Spleen (tissue), 7 donors: ENCODE results near the gene SARS2.

Source experiments
- POLR2A ChIP-seq, 3 donors: fragments of 450-650 bp; IDR thresholded peaks; one replicate each; pipeline ENCODE4 v1.5.1; 2017; ENCODE audit warnings: antibody characterized with exemption in 3 of 3, mild to moderate bottlenecking in 1 of 3
- POLR2AphosphoS5 ChIP-seq, 3 donors: sonication (generic); formaldehyde crosslinking; IDR thresholded peaks; one replicate each; pipeline ENCODE4 v1.5.1; 2017; ENCODE audit warnings: antibody characterized with exemption in 3 of 3
- TF ChIP-seq, protein P1 (sequence below), 11 experiments: fragments of 200-600 bp in 7 of 11; fragments of 450-650 bp in 4 of 11; sonication (generic) in 4 of 11; IDR thresholded peaks in 8 of 11; conservative IDR thresholded peaks in 3 of 11; 1 replicate in 7 of 11; 2 replicates in 4 of 11; pipeline versions ENCODE4 v1.4.0 to v1.8.0; 2016 to 2021; ENCODE audit warnings: antibody characterized with exemption in 11 of 11, inconsistent platforms in 4 of 11, mild to moderate bottlenecking in 1 of 11
- donor health status: DM: no; HTN: no; CAD: no; lungs with moderate emphysema.
- donor health status: DM: no; HTN: no; CAD: no.
- donor health status: DM: no; HTN: no; CAD: no.

DNA sequence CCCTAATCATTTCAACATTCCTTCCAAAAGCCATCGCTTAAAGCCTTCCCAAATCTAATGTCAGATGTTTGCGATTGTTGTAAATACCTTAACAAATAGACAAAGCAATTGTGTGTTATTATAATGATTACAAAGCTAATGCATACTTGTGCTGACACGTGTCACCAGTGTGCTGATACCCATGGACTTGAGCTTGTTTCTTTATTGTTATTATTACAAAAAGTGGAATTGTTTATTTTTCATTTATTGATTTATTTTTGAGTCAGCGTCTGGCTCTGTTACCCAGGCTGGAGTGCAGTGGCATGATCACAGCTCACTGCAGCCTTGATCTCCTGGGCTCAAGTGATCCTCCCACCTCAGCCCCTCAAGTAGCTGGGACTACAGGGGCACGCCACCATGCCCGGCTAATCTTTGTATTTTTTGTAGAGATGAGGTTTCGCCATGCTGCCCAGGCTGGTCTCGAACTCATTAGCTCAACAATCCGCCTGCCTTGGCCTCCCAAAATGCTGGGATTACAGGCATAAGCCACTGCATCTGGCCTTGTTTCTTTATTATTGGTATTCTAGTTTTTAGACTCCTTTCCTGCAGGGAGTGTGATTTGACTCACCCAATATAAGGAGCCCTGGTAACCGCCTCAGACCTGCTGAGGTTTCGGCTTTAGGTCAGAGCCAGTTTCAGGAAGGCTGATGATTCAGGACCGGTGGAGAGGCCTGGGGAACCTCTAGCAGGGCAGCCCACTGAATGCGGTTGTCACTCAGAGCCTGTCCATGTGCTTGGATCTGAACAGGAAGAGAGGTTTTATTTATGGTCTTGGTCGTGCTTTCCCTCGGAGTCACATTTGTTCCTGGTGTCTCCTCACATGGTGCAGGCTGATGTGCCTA is 47.1 kb upstream of the SARS2 start:
- TF ChIP-seq, protein P1, sequence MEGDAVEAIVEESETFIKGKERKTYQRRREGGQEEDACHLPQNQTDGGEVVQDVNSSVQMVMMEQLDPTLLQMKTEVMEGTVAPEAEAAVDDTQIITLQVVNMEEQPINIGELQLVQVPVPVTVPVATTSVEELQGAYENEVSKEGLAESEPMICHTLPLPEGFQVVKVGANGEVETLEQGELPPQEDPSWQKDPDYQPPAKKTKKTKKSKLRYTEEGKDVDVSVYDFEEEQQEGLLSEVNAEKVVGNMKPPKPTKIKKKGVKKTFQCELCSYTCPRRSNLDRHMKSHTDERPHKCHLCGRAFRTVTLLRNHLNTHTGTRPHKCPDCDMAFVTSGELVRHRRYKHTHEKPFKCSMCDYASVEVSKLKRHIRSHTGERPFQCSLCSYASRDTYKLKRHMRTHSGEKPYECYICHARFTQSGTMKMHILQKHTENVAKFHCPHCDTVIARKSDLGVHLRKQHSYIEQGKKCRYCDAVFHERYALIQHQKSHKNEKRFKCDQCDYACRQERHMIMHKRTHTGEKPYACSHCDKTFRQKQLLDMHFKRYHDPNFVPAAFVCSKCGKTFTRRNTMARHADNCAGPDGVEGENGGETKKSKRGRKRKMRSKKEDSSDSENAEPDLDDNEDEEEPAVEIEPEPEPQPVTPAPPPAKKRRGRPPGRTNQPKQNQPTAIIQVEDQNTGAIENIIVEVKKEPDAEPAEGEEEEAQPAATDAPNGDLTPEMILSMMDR (IDR thresholded peaks at IDR 0.05 in 8 of 11, conservative IDR thresholded peaks at IDR 0.05 in 3 of 11), result no peak
- TF ChIP-seq POLR2A (IDR thresholded peaks at IDR 0.05) (no peak), POLR2AphosphoS5 (IDR thresholded peaks at IDR 0.05) (no peak)
